Suprapubic skin (tissue), 4 donors: ENCODE results near the gene PTPRD. TPM values are rescaled to one million over a fixed set of nuclear protein-coding genes. Genes with fewer than 3 reads are reported as not detected.

Experiments
- DNase-seq, 2 donors: peaks; one replicate each; pipeline ENCODE4 v3.0.0-alpha.2; 2019; ENCODE audit warnings: low spot score in 2 of 2
- H3K27ac ChIP-seq: fragments of 200-600 bp; sonication (generic); one replicate; pipeline ENCODE4 v1.5.1; 2019
- H3K27me3 ChIP-seq: fragments of 200-600 bp; sonication (generic); one replicate; pipeline ENCODE4 v1.5.1; 2019
- H3K36me3 ChIP-seq: fragments of 200-600 bp; sonication (generic); one replicate; pipeline ENCODE4 v1.5.1; 2019
- H3K4me1 ChIP-seq: fragments of 200-600 bp; sonication (generic); one replicate; pipeline ENCODE4 v1.5.1; 2019
- H3K4me3 ChIP-seq: fragments of 200-600 bp; sonication (generic); one replicate; pipeline ENCODE4 v1.5.1; 2019; ENCODE audit warnings: mild to moderate bottlenecking
- H3K9me3 ChIP-seq: fragments of 200-600 bp; sonication (generic); one replicate; pipeline ENCODE4 v1.5.1; 2019
- EP300 ChIP-seq: sonication (generic); formaldehyde crosslinking; IDR thresholded peaks from one replicate; pipeline ENCODE4 v1.6.1; 2017; ENCODE audit warnings: antibody characterized with exemption
- POLR2A ChIP-seq, 2 donors: fragments of 450-650 bp; IDR thresholded peaks; one replicate each; pipeline ENCODE4 v1.6.1; 2017; ENCODE audit warnings: antibody characterized with exemption in 2 of 2, mild to moderate bottlenecking in 2 of 2, moderate library complexity in 2 of 2
- POLR2AphosphoS5 ChIP-seq, 3 donors: sonication (generic); formaldehyde crosslinking; IDR thresholded peaks; one replicate each; pipeline ENCODE4 v1.6.1; 2017; ENCODE audit warnings: antibody characterized with exemption in 3 of 3
- WGBS: methylation state at CpG from one replicate; pipeline ENCODE4 v1.1.5; 2018; 5-methylcytosine and 5-hydroxymethylcytosine counted together
- total RNA-seq, 4 donors: library from RNA; depleted of rRNA; stranded (reverse); fragments of >200 nt; gene quantifications; one replicate each; pipeline ENCODE4 v1.1.0, GENCODE V29; 2016
- TF ChIP-seq, protein P1 (sequence below), 2 donors: fragments of 200-600 bp in 1 of 2; fragments of 450-650 bp in 1 of 2; sonication (generic) in 1 of 2; IDR thresholded peaks; one replicate each; pipeline ENCODE4 v1.5.1; 2016 to 2019; ENCODE audit warnings: antibody characterized with exemption in 2 of 2, mild to moderate bottlenecking in 1 of 2, moderate library complexity in 1 of 2

The PTPRD gene
- total RNA-seq, 4 donors from 2014 or later, result 0.49 to 3.3 (median 2.5) TPM

DNA sequence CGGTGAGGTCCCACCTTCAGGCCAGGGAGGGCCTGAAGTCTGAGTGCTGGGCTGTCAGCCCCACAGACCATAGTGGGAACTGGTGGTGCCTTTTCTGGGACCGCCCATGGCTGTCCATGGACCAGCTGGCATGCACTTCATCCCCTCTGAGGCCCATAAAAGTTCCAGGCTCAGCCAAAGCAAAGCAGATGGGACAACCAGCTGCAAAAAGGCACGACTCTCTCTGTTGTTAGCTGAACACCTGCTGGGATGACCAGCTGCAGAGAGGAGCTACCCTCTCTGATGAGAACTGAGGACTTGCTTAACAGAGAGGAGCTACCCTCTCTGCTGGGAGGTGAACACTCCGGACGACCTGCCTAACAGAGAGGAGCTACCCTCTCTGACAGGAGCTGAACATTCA lies 1968.9 kb downstream of the PTPRD start:
- no peak overlapping the region for H3K27ac ChIP-seq
- no peak for DNase-seq

DNA sequence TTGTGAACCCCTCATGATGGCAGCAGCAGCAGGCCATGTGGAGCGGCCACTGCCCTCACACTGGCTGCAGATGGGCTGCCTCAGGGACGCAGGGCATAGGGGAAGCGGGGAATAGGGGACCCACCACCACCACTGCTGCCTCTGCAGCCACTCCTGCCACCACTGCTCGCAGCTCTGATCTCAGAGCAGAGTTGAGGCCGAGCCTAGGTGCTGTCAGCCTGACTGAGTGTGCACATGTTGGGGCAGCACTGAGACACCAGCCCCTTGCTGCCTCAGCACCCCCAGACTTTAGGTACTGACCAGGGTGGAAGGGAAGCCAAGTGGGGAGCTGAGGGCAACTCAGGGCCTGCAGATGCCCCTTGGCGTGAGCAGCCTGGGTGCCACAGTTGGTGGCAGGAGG lies 1969.3 kb downstream of the PTPRD start:
- TF ChIP-seq POLR2AphosphoS5 (IDR thresholded peaks at IDR 0.05) (no peak), POLR2A (IDR thresholded peaks at IDR 0.05) (no peak), EP300 (no peak)
- TF ChIP-seq, protein P1, sequence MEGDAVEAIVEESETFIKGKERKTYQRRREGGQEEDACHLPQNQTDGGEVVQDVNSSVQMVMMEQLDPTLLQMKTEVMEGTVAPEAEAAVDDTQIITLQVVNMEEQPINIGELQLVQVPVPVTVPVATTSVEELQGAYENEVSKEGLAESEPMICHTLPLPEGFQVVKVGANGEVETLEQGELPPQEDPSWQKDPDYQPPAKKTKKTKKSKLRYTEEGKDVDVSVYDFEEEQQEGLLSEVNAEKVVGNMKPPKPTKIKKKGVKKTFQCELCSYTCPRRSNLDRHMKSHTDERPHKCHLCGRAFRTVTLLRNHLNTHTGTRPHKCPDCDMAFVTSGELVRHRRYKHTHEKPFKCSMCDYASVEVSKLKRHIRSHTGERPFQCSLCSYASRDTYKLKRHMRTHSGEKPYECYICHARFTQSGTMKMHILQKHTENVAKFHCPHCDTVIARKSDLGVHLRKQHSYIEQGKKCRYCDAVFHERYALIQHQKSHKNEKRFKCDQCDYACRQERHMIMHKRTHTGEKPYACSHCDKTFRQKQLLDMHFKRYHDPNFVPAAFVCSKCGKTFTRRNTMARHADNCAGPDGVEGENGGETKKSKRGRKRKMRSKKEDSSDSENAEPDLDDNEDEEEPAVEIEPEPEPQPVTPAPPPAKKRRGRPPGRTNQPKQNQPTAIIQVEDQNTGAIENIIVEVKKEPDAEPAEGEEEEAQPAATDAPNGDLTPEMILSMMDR (IDR thresholded peaks at IDR 0.05), result no peak
- WGBS, result 95% methylated on average over 6 of the region's 6 CpGs
- Histone ChIP-seq H3K27me3 (no peaks in the 10 kb centered on the region), H3K27ac (no peak overlapping the region), H3K36me3 (no peaks in the 10 kb centered on the region), H3K4me1 (no peaks in the 10 kb centered on the region), H3K4me3 (no peak overlapping the region), H3K9me3 (no peaks in the 10 kb centered on the region)
- DNase-seq, result no peak

More for the DNA sequence above, 1968.9 kb downstream of the PTPRD start:
- 87% methylated on average over 3 of the region's 5 CpGs for WGBS
- no peaks in the 10 kb centered on the region for H3K27me3 ChIP-seq
- H3K4me3 ChIP-seq, result no peak overlapping the region
- no peaks in the 10 kb centered on the region for H3K36me3 ChIP-seq
- no peaks in the 10 kb centered on the region for H3K4me1 ChIP-seq
- TF ChIP-seq EP300 (no peak), POLR2AphosphoS5 (IDR thresholded peaks at IDR 0.05) (no peak), POLR2A (IDR thresholded peaks at IDR 0.05) (no peak)
- TF ChIP-seq, protein P1 (IDR thresholded peaks at IDR 0.05), result no peak
- H3K9me3 ChIP-seq, result no peaks in the 10 kb centered on the region

- H3K36me3 ChIP-seq, result no peaks in the 10 kb centered on the region
- 83% methylated on average over 3 of the region's 3 CpGs for WGBS
- no peak for DNase-seq
- no peaks in the 10 kb centered on the region for H3K27me3 ChIP-seq
- no peak for TF ChIP-seq POLR2A (IDR thresholded peaks at IDR 0.05)
- TF ChIP-seq POLR2AphosphoS5 (IDR thresholded peaks at IDR 0.05), result no peak
- TF ChIP-seq EP300, result no peak
- TF ChIP-seq, protein P1 (IDR thresholded peaks at IDR 0.05), result no peak
- no peak overlapping the region for H3K4me3 ChIP-seq
- no peak overlapping the region for H3K27ac ChIP-seq
- H3K9me3 ChIP-seq, result no peaks in the 10 kb centered on the region
- H3K4me1 ChIP-seq, result no peaks in the 10 kb centered on the region
Observed at GRCh38 chr9:8640761-8641160, 1972.0 kb downstream of the PTPRD start.

DNA sequence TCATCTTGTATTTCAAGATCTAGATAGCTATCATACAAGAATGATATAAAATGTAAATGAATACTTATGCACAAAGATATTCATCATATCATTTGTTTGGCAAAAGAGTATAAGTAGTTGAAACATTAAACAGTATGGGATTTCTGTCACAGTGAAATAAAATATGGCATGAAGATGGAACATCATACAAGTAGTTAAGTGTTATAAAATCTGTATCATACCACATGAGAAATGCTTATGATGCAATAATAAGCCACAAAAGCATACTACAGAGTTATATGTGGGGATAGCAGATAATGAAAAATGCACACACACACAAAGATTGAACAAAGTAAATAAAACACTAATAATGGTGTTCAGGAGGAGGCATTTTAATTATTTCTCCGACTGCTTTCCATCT lies 1975.2 kb downstream of the PTPRD start:
- no peak for DNase-seq
- H3K4me3 ChIP-seq, result no peak overlapping the region
- H3K27me3 ChIP-seq, result no peaks in the 10 kb centered on the region
- H3K36me3 ChIP-seq, result no peaks in the 10 kb centered on the region
- H3K27ac ChIP-seq, result no peak overlapping the region
- no peaks in the 10 kb centered on the region for H3K9me3 ChIP-seq
- H3K4me1 ChIP-seq, result no peaks in the 10 kb centered on the region
- TF ChIP-seq, protein P1 (IDR thresholded peaks at IDR 0.05), result no peak
- no peak for TF ChIP-seq EP300
- 65% methylated on average over 1 of the region's 1 CpG for WGBS

GRCh38 chr9:8633784-8634183 lies 1979.0 kb downstream of the PTPRD start:
- TF ChIP-seq, protein P1 (IDR thresholded peaks at IDR 0.05), result no peak
- no peak for TF ChIP-seq EP300
- no peak for TF ChIP-seq POLR2AphosphoS5 (IDR thresholded peaks at IDR 0.05)
- no peak for TF ChIP-seq POLR2A (IDR thresholded peaks at IDR 0.05)
- Histone ChIP-seq H3K27me3 (no peaks in the 10 kb centered on the region), H3K27ac (no peak overlapping the region), H3K36me3 (no peaks in the 10 kb centered on the region), H3K4me3 (no peak overlapping the region), H3K4me1 (no peaks in the 10 kb centered on the region), H3K9me3 (no peaks in the 10 kb centered on the region)
- 49% methylated on average over 3 of the region's 3 CpGs for WGBS
- DNase-seq, result no peak
